PC-9 (cell line): Measurements from ENCODE around the gene SH3PXD2A. TPM values are rescaled to one million over a fixed set of nuclear protein-coding genes. Genes with fewer than 3 reads are reported as not detected.

Source experiments
- BruUV-seq: library from RNA; stranded (reverse); fragments of 400-500 nt; replicated peaks from 2 replicates; lab custom pipeline; 2021; lab: Mats Ljungman, UMichigan
- CTCF ChIA-PET: fragments of 300-600 bp; sonication (Branson Sonifier 250); formaldehyde crosslinking; loops from one replicate; lab custom pipeline; 2022; ENCODE audit warnings: antibody characterized with exemption; lab: Charles Lee
- POLR2A ChIA-PET: fragments of 300-600 bp; sonication (Branson Sonifier 250); formaldehyde crosslinking; loops from one replicate; lab custom pipeline; 2022; ENCODE audit warnings: antibody characterized with exemption; ENCODE audit not compliant: unreplicated experiment; lab: Charles Lee
- DNase-seq, 2 experiments: peaks; one replicate each; pipeline versions ENCODE4 v3.0.0 to v3.0.0-alpha.2; 2015 to 2022; ENCODE audit warnings: mixed read lengths in 1 of 2
- H2AFZ ChIP-seq: fragments of 200-600 bp; sonication (generic); 2 replicates; pipeline ENCODE4 v1.8.1; 2017; ENCODE audit warnings: antibody characterized with exemption
- H3F3A ChIP-seq: fragments of 200-600 bp; sonication (generic); 2 replicates; pipeline ENCODE4 v1.8.1; 2017; ENCODE audit warnings: antibody characterized with exemption, mild to moderate bottlenecking, low read depth; ENCODE audit not compliant: insufficient read depth
- H3K27ac ChIP-seq: fragments of 200-600 bp; sonication (generic); 2 replicates; pipeline ENCODE4 v1.6.1; 2016; ENCODE audit warnings: mixed run types
- H3K27me3 ChIP-seq: fragments of 200-600 bp; sonication (generic); 2 replicates; pipeline ENCODE4 v1.6.1; 2016; ENCODE audit warnings: low read depth, mixed run types; ENCODE audit not compliant: insufficient read depth
- H3K36me3 ChIP-seq: fragments of 200-600 bp; sonication (generic); 2 replicates; pipeline ENCODE4 v1.6.1; 2016; ENCODE audit warnings: low read depth, mixed run types
- H3K4me1 ChIP-seq: fragments of 200-600 bp; sonication (generic); replicated peaks from 2 replicates; pipeline ENCODE4 v1.6.1; 2016; ENCODE audit warnings: mixed run types; ENCODE audit not compliant: insufficient read depth
- H3K4me2 ChIP-seq: fragments of 200-600 bp; sonication (generic); 2 replicates; pipeline ENCODE4 v1.6.1; 2017; ENCODE audit warnings: mixed run types
- H3K4me3 ChIP-seq: fragments of 200-600 bp; sonication (generic); 2 replicates; pipeline ENCODE4 v1.6.1; 2016; ENCODE audit warnings: mixed run types
- H3K79me2 ChIP-seq: fragments of 200-600 bp; sonication (generic); 2 replicates; pipeline ENCODE4 v1.6.1; 2017; ENCODE audit warnings: low read depth, mixed run types
- H3K9me2 ChIP-seq: fragments of 200-600 bp; sonication (generic); 2 replicates; pipeline ENCODE4 v1.8.1; 2017; ENCODE audit warnings: mild to moderate bottlenecking; ENCODE audit not compliant: insufficient read depth
- H3K9me3 ChIP-seq: fragments of 200-600 bp; sonication (generic); 2 replicates; pipeline ENCODE4 v1.8.1; 2016; ENCODE audit warnings: low read depth; ENCODE audit not compliant: insufficient read depth
- H4K20me1 ChIP-seq: fragments of 200-600 bp; sonication (generic); 2 replicates; pipeline ENCODE4 v1.8.1; 2017; ENCODE audit not compliant: insufficient read depth
- CTCF ChIP-seq: fragments of 200-600 bp; sonication (generic); conservative IDR thresholded peaks from 2 replicates; pipeline ENCODE4 v1.6.1; 2017; ENCODE audit warnings: mixed run types, antibody characterized with exemption, mild to moderate bottlenecking, moderate library complexity
- EZH2 ChIP-seq: fragments of 200-600 bp; sonication (generic); IDR thresholded peaks from 2 replicates; pipeline ENCODE4 v1.8.0; 2017; ENCODE audit warnings: antibody characterized with exemption, low read depth
- intact Hi-C: fragments of 100-400 bp; cut with micrococcal nuclease; formaldehyde crosslinking; loops from one replicate; pipeline ENCODE4 v1.10.0; 2022; ENCODE audit not compliant: unreplicated experiment
- total RNA-seq: library from RNA; stranded (reverse); gene quantifications from 2 replicates; pipeline ENCODE4 v1.2.3, GENCODE V29; 2021

SH3PXD2A gene
- total RNA-seq, 1 experiment from 2014 or later = 12.5 TPM

DNA sequence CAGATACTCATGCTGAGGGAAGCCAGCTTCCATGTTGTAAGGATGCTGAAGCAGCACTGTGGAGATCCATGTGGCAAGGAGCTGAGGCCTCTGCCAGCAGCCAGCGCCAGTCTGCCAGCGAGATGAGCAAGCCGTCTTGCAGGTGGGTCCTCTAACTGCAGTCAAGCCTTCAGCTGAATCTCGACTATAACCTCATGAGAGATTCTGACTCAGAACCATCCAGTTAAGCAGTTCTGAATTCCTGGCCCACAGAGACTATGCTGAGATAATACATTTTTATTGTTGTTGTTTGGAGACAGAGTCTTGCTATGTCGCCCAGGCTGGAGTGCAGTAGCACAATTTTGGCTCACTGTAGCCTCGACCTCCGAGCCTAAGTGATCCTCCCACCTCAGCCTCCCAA, 105.6 kb downstream of the SH3PXD2A start:
- Histone ChIP-seq H3K4me2 (no peak overlapping the region), H3K9me3 (peaks cover 7% of the 10 kb centered on the region), H3K27me3 (no peaks in the 10 kb centered on the region), H3K27ac (no peak overlapping the region), H3F3A (peaks cover 26% of the 10 kb centered on the region), H4K20me1 (no peaks in the 10 kb centered on the region), H3K4me3 (no peak overlapping the region), H3K4me1 (peaks cover 41% of the 10 kb centered on the region), H2AFZ (no peak overlapping the region), H3K79me2 (no peaks in the 10 kb centered on the region), H3K9me2 (no peaks in the 10 kb centered on the region), H3K36me3 (peaks cover 5% of the 10 kb centered on the region)
- no peak for DNase-seq
- no peak for TF ChIP-seq EZH2
- no peak for TF ChIP-seq CTCF
- POLR2A ChIA-PET = no interaction called here
- BruUV-seq = no TSS peak
- CTCF ChIA-PET = no interaction called here
- intact Hi-C loops = no loop called here

DNA sequence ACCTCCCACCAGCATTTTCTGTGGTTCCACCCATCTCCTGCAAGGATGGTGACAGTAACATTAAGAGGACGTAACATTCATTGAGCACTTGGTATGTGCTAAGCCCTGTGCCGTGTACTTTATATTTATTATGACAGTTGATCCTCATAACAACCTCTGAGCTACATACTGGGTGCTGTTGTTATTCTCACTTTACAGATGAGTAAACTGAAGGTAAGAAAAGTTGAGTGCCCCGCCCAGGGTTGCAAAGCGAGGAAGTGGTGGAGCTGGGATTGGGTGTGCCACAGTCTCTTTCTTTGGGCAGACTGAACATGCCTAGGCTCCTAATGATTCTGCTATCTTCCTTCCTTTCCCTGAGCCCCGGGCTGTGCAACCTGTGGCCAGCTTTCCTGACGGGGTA, 107.4 kb downstream of the SH3PXD2A start:
- no peak overlapping the region for H2AFZ ChIP-seq
- no TSS peak for BruUV-seq

GRCh38 chr10:103747193-103747865, 108.0 kb downstream of the SH3PXD2A start:
- Histone ChIP-seq H4K20me1 (no peaks in the 10 kb centered on the region), H3K79me2 (no peaks in the 10 kb centered on the region), H3K9me3 (peaks cover 3% of the 10 kb centered on the region), H3K9me2 (no peaks in the 10 kb centered on the region), H3K4me3 (no peak overlapping the region), H3K4me1 (peaks cover 55% of the 10 kb centered on the region), H3F3A (peaks cover 39% of the 10 kb centered on the region), H3K27me3 (no peaks in the 10 kb centered on the region), H3K4me2 (peak overlapping the region; percentile 77), H3K27ac (peak overlapping the region; percentile 85), H3K36me3 (peaks cover 1% of the 10 kb centered on the region; the same call in 1 of the 2 replicates), H2AFZ (no peak overlapping the region)
- CTCF ChIA-PET = interaction anchor here (0.7 kb wide), 1 partner anchor 79 kb away, joined by 7 read pairs; no protein-coding TSS in a partner anchor
- BruUV-seq = no TSS peak
- intact Hi-C loops = loop anchor here (2.0 kb wide), 1 partner anchor 33 kb away; no protein-coding TSS in a partner anchor
- TF ChIP-seq EZH2 (no peak), CTCF (no peak)
- DNase-seq = peak in 1 of 2 experiments; percentile 32
- POLR2A ChIA-PET = no interaction called here

More for the DNA sequence above, 107.4 kb downstream of the SH3PXD2A start:
- intact Hi-C loops = no loop called here
- peak in 1 of 2 experiments; percentile 68 for DNase-seq
- Histone ChIP-seq H3F3A (peaks cover 39% of the 10 kb centered on the region), H3K79me2 (no peaks in the 10 kb centered on the region), H3K27ac (peak overlapping the region; percentile 85), H4K20me1 (no peaks in the 10 kb centered on the region), H3K4me2 (peak overlapping the region; percentile 58), H3K4me1 (peaks cover 55% of the 10 kb centered on the region), H3K27me3 (no peaks in the 10 kb centered on the region), H3K36me3 (peaks cover 5% of the 10 kb centered on the region), H3K9me3 (peaks cover 7% of the 10 kb centered on the region), H3K9me2 (no peaks in the 10 kb centered on the region), H3K4me3 (no peak overlapping the region)
- TF ChIP-seq EZH2 (no peak), CTCF (no peak)
- CTCF ChIA-PET = no interaction called here
- POLR2A ChIA-PET = interaction anchor here (0.6 to 0.7 kb wide), 2 partner anchors 11 to 35 kb away, joined by 3 read pairs; no protein-coding TSS in a partner anchor
